Measurements from ENCODE around the gene UGT1A9.
"Not testable (repeated sequence)": the region's sequence is repeated elsewhere in the genome, so short reads cannot be mapped to it uniquely, and the experiment has no call there.

The UGT1A9 gene

DNA sequence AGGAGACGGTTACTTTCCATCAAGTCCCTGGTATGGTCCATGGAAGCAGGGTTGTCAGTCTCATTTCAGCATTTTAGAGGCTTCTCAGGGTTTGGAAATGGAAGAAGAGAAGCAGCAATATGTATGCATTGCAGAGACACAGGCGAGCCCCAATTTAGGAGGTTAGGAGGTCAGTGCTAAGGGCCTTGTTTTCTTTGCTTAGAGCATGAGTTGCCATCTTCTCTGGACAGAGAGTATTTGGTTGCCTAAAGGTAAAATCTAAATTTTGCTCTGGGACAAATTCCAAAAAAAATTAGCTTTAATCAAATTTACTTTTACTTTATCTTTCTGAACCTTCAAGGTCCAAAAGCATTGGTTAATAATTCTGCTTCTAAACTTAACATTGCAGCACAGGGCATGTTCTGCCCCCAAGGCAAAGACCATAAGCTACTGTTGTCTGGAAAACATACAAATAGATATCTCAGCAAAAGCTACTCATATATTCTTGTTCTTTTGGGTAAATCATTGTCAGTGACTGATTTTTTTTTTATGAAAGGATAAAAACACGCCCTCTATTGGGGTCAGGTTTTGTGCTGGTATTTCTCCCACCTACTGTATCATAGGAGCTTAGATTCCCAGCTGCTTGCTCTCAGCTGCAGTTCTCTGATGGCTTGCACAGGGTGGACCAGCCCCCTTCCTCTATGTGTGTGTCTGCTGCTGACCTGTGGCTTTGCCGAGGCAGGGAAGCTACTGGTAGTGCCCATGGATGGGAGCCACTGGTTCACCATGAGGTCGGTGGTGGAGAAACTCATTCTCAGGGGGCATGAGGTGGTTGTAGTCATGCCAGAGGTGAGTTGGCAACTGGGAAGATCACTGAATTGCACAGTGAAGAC, at the start of gene UGT1A9:
UGT1A9 (plus strand) TSS at position 609 of the 872 bp plus-strand sequence; CDS start at position 646, 37 bp downstream.
- DNase-seq (ENCODE audit: low spot score): no peak

DNA sequence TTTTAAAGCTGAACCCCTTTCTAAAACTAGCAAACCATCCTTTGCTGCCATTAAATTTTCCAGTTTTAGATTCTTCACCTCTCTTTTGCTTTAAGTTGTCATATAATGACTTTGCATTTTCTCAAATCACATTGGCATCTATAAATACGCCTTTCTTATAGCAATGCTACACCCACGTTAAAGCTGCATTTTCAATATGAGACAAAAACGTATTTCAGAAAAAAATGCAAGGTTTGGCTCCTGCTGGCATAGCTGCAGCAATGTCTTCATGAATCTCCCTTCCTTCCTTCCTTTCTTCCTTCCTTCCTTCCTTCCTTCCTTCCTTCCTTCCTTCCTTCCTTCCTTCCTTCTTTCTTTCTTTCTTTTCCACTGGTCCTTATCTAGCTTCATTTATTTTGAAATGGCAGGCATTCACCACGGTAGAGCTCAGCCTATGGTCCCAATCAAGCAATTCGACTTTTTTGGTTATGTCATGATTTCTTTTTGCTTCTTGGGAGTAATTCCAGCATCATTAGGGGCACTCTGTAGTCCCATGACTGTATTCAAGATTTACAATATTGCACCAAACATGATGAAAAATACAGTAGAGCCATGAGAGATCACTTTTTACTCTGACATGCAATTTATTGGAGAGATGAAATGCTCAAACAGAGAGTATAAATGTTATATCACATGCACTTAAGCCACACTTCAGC, 44.2 kb upstream of the UGT1A9 start:
- DNase-seq (ENCODE audit: low spot score): no peak

- not testable (repeated sequence) for DNase-seq (ENCODE audit: low spot score)
Measured at GRCh38 chr2:233636306-233636705, 35.4 kb upstream of the UGT1A9 start, which contains the start of gene UGT1A10. Gene UGT1A10, plus strand, starts transcription at chr2:233636448. Its CDS starts 75 bp downstream, at chr2:233636523.

- DNase-seq (ENCODE audit: low spot score): no peak
Measured at GRCh38 chr2:233638836-233639235, 32.9 kb upstream of the UGT1A9 start.

DNA sequence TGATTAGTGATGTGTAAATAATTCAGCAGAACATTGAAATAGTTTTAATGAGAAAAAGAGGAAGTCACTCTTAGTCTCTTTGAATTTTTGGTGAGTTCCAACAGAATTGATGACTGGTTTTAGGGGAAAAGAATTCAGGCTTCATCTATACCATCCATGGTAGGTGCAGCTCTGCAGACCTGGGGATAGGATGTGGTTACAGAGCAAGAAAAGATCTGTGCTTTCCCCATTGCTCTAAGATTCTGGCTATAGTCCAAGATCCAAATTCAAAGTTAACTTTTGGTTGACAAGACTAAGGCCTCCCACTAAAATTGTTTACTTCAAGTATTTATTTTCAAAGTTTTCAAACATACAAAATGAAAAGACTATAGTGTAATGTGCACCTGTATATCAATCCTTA, 31.8 kb upstream of the UGT1A9 start:
- DNase-seq (ENCODE audit: low spot score): no peak

GRCh38 chr2:233643128-233643527, 28.6 kb upstream of the UGT1A9 start:
- DNase-seq (ENCODE audit: low spot score): peak; percentile 5

GRCh38 chr2:233646033-233646432, 25.7 kb upstream of the UGT1A9 start:
- DNase-seq (ENCODE audit: low spot score): not testable (repeated sequence)

DNA sequence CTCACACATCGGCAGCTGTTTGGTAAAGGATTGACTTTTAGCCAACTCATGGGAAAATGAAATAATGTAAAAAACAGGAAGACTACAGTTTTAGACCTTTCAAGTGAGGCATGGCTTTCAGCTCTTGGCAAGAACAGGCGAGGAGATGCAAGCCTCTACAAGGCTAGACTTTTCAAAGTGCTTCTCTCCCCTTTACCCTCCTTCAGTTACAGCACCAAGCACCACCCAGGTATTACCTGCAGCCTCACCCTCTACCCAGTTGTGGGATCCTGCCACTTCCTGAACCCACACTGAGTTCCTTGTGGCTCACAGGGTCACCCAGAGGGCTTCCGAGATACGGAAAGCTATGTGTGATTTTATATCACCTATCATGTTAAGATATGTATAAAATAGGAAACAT, 20.7 kb upstream of the UGT1A9 start:
- no peak for DNase-seq (ENCODE audit: low spot score)

DNA sequence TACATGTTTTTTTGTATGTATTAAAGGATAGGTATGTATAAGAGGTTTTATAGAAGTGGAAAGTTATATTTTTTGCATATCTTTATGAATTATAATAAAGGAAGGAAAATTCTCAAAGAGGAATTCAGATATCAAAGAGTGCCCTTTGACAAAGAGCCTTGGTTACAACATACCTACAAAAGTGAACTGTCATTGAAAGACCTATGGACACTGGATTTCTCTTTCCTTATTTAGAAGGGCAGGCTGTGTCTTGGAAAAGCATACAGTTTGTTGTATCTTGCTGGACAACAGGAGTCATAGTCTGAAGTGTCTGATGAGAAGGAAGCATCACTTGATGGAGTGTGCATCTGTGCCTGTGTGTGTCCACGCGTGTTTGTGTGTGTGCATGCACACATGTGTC, 20.3 kb upstream of the UGT1A9 start:
- no peak for DNase-seq (ENCODE audit: low spot score)

DNA sequence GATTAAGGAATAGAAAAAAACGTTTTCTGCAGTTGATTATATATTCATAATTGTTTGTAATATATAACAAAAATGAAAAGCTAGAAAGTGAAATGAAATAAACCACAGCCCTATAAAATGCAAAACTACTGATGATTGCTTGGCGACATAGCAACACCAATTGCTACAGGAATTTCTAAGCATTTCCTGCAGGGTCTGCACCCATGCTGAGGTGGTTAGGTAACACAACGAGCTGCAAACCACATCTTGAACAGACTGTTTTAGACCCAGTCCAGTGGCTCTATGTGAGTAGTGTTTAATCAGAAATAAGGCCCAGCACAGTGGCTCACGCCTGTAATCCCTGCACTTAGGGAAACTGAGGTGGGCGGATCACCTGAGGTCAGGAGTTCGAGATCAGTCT, 17.2 kb upstream of the UGT1A9 start:
- DNase-seq (ENCODE audit: low spot score): no peak

- DNase-seq (ENCODE audit: low spot score): no peak
Measured at GRCh38 chr2:233655043-233655442, 16.7 kb upstream of the UGT1A9 start.

DNA sequence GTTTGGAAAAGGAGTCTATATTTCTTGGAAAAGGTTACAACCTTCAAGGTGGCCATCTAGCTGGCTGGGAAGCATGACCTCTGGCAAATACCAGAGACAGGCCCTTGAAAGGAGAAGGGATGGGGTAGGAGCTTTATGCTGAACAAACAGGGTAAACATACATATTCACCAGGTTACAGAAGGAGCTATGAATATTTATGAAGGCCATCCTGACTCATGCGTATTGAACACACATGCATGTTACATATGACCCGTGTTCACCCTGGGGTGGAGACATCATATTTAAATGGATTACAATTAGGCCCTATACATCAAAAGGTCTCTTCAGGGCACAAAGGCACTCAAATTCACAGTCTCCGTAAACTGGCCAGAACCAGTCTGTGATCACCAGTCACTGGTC, 15.8 kb upstream of the UGT1A9 start:
- DNase-seq (ENCODE audit: low spot score): not testable (repeated sequence)

DNA sequence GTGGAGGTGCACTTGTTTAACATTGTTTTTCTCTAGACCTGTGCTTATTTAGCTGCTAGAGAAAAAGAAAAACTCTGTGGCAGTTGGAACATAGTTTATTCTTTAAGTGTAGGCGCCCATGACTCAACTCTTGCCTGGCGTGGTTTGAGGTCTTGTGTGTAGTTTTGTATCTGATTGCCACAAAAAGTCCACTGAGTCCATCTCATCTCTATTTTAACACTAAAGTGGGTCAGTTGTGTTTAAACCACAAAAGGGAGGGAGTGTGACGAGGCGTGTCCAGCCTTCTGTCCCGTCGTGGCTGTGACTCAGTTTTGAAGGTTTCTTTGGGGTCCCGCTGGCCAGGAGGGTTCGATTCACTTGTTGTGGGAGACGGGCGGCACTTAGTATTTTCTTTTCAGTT, 15.3 kb upstream of the UGT1A9 start:
- DNase-seq (ENCODE audit: low spot score): no peak

DNA sequence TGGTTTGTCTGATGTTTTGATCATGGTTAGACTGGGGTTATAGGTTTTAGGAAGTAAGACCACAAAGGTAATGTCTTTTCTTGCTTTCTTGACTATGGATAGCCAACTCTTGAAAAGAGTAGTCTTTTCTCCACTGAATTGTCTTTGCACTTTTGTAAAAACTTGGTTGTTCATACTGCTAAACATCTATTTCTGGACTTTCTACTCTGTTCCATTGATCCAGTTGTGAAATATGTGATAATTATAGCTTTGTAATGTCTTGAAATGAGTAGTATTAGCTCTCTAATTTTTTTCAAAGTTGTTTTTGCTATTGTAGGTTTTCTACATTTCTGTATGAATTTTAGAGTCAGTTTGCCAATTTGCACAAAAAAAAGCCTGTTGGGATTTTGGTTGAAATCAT, 13.1 kb upstream of the UGT1A9 start:
- DNase-seq (ENCODE audit: low spot score): no peak

GRCh38 chr2:233663911-233664310, 7.8 kb upstream of the UGT1A9 start:
- no peak for DNase-seq (ENCODE audit: low spot score)

GRCh38 chr2:233668605-233669260, 3.0 kb upstream of the UGT1A9 start:
- DNase-seq (ENCODE audit: low spot score): no peak

DNA sequence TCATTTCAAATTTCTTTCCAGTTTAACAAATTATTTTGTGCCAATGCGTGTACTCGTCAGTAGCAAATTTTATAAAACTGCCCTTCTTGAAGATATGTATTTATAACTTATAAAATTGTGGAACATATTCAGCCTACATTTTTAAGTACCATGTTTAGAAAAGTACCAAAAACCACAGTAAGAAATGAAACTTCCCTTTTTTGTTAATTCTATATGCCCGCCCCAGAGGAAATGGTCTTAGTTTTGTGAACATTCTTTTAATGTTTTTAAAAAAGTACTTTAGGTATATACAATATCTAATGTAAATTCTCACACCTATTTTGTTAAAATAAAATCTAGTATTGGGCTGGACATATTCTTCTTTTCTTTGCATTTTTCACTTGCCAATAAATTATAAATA, 1.2 kb downstream of the UGT1A9 start:
- no peak for DNase-seq (ENCODE audit: low spot score)

GRCh38 chr2:233673896-233674295, 2.2 kb downstream of the UGT1A9 start:
- DNase-seq (ENCODE audit: low spot score): no peak

GRCh38 chr2:233674314-233674713, 2.6 kb downstream of the UGT1A9 start:
- peak; percentile 6 for DNase-seq (ENCODE audit: low spot score)

DNA sequence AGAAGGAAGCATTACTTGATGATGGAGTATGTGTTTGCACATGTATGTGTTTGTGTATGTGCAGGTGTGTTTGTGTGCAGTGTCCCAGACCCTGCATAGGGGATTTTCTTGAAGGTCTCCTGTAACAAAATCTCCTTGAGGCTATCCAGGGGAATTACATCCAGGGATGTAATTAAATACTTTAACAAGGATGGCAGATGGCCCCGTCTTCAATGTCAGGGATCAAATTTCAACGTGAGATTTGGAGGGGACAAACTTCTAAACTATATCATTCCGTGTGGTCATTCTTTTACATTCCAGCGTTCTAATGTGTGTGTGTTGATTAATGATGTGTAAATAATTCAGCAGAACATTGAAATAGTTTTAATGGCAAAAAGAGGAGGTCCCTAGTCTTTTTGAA, 3.3 kb downstream of the UGT1A9 start:
- DNase-seq (ENCODE audit: low spot score): peak; percentile 6

GRCh38 chr2:233676046-233676445, 4.3 kb downstream of the UGT1A9 start:
- no peak for DNase-seq (ENCODE audit: low spot score)

GRCh38 chr2:233679196-233679595, 7.5 kb downstream of the UGT1A9 start:
- no peak for DNase-seq (ENCODE audit: low spot score)
